NCI-H187 (cell line): ENCODE results near the gene EVI5.
"Not testable (repeated sequence)": the region's sequence is repeated elsewhere in the genome, so short reads cannot be mapped to it uniquely, and the experiment has no call there.

Source experiments
- DNase-seq, 2 experiments: peaks; one replicate each; lab custom pipeline; 2025; lab: John Stamatoyannopoulos, UW

Gene EVI5

DNA sequence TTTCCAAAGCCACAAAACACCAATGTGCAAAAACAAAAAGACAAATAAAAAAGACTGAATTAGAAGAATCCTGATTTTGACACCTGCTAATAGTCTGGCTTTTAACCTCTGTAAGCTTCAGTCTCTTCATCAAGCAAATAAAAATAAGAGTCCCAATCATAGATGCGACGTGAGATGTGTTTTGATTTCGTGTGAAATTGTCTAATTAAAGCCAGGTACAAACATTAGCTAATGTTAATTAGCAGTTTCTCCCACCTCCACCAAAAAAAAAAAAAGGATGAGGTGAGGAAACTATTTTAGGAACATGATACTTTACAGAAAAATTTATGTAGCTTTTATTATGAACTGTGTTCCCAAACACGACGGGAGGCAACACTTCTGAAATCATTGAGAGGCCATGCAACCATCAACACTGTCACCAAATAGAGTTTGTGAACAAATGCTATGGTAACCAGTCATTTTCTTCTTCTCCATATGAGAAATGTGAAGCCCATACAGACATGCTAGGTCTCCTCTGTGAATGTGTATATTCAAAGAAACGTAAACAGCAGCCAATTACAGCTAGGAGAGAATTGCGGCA, 6.7 kb upstream of the EVI5 start:
- no peak for DNase-seq

DNA sequence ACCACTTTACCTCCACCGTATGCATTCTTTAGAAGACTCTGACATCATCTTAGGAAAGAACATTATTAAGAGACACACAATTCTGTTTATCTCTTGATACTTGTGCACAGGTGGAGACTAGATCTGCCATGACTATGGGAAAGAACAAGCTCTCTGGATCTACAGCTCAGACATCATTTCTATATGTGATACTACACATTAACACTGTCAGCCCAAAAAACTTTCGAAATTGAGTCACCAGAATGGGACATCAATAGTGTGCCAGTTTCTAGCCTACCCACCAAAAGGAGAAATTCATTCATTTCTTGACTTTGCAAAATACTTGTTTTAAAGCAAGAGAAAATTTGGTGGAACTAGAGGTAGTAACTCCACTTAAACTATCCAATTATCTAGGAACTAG, 6.0 kb upstream of the EVI5 start:
- DNase-seq: no peak

DNA sequence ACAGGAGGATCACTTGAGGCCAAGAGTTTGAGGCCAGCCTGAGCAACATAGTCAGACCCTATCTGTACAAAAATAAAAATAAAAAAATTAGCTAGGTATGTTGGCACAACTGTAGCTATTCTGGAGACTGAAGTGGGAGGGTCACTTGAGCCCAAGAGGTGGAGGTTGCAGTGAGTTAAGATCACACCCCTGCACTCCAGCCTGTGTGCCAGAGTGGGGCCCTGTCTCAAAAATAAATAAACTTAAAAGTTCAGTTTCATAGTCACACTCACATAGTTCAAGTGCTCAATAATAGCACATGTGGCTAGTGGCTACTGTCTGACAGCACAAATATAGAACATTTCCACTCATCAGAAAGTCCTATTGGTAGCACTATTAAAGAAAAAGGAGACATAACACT, 5.2 kb upstream of the EVI5 start:
- DNase-seq: no peak

DNA sequence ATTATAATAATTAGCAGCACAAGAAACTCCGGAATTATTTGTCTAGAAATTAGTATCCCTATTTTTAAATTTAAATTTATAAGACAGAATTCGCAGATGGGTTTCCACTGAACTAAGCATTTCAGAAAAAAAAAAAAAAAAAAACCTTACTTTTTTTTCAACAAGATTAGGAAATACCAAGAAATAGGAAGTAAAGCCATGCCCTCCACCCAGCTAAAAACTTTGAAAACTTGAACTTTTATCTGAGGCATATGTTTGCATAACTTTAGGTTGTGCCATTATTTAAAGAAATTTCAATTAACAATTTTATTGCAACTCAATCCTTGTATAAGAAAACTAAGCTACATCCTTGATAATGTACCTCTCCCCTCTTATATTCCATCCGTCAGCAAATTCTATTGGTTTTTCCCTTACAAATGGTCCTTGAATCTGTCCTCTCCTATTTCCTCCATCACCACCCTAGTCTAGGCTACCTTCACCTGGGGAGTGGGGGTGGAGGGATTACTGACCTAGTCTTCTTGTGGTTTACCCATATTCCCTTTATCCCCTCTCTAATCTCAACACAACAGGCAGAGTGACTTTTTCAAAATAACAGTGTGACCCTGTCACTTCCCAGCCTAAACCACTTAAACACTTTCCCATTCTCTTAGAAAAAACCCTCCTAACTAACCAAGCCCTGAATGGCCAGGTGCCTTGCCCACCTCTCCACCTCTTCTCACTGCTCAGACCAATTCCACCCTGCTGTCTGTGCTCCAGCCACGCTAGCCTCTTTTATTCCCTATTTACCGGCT, 1.4 kb upstream of the EVI5 start:
- DNase-seq: no peak

DNA sequence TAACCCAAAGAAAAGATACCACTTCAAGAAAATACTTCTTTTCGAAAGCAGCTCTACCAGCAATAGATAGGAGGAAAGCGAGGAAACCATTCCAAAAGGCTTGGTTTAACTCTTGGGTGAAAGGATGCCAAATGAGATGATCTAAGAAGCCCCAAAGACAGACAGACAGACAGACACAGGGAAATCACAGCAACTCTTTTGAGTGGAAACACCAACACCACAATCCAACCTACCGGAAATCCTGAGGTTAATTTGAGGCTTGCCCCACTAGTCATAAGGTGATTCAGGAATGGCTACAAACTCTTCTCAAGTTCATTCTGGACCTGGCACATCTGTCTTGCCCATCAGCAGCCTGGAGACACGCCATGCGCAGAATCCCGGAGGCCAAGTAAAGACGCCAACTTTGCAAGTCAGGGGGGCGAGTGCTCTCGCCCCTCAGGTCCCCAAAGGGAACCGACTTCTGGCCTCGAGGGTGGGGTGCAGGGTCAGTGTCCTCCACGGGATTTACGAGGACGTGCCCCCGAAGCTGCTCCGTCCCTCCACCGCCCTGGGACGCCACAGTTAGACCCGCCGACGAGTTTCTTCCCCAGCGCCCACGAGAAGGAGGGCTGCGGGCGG, 778 bp downstream of the EVI5 start:
- DNase-seq: no peak

DNA sequence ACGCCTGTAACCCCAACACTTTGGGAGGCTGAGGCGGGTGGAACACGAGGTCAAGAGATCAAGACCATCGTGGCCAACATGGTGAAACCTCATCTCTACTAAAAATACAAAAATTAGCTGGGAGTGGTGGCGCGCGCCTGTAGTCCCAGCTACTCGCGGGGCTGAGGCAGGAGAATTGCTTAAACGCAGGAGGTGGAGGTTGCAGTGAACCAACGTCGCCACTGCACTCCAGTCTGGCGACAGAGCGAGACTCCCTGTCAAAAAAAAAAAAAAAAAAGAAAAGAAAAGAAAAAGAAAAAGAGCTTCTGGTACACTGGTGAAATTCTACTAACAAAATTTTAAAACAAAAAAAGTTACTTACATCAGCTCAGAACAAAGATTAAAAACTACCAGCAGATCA, 1.4 kb downstream of the EVI5 start:
- DNase-seq: not testable (repeated sequence)

DNA sequence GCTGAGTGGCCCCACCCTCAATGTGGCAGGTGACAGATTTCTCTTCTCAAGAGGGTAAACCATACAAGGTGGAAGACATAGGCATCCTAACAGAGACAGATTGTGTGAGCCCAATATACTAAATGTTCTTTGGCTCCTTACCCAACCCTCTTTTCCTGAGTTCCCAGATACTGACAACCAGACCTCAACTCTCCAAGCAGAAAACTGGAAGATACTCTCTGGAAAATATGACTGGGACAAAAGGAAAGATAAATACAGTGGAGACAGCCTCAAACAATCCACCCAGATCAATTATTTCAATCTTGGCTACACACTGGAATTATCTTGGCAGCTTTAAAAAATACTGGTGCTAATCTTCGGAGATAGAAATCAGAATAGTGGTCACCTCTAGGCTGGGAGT, 6.5 kb downstream of the EVI5 start:
- DNase-seq: no peak

DNA sequence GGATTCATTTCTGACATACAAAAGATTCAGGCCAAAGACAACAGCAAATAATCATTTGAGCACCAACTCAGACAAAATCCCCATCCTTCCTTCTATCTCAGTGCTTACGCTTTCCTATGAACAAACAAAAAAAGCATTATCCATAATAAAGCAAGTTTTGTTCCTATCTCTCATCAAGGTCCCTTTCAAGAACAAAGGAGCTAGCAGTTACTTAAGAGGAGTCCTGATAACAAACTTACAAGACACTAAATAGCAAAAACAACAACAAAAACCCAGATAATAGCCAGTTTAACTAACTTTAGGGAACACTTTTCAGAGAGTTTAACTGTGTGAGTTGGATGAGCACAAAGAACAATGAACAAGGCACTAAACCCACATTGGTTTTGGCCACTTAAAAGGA, 10.5 kb downstream of the EVI5 start:
- DNase-seq: no peak

DNA sequence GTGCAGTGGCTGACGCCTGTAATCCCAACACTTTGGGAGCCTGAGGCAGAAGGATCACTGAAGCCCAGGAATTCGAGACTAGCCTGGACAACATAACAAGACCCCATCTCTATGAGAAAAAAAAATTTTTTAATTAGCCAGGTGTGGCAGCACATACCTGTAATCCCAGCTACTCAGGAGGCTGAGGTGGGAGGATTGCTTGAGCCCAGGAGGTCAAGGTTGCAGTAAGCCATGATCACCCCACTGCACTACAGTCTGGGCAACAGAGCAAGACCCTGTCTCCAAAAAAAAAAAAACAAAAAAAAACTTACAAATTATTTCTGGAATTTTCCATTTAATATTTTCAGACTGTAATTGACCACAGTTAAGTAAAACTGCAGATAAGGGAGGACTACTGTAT, 11.2 kb downstream of the EVI5 start:
- DNase-seq: not testable (repeated sequence)

DNA sequence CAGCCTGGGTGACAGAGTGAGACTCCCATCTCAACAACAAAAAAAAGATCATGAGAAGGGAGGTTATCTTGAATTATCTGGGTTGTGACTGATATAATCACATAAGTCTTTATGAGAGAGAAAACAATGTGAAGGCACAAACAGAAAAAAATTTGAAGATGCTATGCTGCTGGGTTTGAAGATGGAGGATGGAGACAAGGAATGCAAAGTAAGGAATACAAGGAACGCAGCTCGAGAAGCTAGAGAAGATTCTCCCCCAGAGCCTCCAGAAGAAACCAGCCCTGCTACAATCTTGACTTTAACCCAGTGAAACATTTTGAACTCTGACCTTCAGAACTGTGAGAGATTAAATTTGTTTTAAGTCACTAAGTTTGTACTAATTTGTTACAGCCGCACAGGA, 15.1 kb downstream of the EVI5 start:
- DNase-seq: no peak

DNA sequence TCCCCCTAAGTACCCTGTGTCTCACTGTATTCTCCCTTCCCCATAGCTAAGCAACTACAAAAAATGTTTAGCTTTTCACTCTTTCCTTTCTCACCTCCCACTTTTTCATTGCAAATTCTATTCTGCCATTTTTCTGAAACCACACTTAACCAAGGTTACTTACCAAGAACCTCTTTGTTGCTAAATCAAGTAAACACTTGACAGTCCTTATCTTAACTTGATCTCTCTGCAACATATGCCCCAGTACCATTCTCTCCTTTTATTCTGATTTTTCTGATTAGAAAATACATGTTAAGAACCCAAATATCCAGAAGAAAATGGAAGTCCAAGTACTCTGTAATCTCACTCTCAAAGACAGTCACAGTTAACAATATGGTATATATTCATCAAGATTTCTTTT, 16.0 kb downstream of the EVI5 start:
- DNase-seq: no peak

DNA sequence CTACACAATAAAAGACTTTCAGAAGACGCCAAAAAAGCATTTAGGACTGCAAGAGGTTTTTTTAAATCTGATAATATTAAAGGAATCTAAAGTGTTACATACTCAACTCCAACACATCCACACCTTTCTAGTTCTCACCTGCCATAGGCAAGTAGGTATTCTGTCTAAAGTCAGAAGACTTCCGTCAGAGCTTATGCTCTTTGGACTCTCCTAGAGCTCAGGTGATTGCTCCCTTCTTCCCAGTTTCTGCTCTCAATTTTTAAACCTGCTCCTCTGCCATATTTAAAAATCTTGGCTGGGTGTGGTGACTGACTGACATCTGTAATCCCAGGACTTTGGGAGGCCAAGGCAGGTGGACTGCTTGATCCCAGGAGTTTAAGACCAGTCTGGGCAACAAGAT, 16.6 kb downstream of the EVI5 start:
- no peak for DNase-seq

DNA sequence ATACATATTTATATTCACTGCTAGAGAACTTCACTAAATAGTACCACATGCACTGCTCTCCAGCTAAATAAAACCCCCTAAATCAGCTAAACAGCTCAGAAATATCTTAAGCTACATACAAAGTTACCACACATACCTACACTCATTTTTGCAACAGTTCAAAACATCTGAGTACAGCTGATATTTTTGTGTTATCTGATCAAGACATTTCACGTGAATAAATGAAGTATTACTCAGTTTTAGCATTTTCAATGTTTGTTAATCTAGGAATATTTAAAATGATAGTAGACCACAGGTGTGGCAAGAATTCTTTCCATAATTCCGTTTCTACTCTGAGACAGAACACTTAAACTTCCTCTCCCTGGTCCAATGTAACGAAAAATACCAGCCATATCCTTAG, 20.8 kb downstream of the EVI5 start:
- no peak for DNase-seq

DNA sequence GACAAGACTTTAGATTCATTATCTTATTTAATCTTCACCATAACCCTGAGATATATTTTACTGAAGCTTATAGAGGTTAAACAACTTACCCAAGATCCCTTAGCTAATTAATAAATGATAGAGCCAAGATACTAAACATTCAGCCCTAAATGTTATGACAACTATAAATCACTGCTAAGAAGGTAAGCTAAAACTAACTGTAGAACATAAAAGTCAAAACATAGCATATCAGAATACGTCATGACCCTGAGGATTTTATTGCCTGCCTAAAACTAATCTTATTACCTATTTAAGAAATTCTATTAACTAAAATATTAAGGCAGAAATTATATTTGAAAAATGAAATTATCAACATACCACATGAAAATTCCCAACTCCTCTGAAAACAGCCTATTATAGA, 22.6 kb downstream of the EVI5 start:
- no peak for DNase-seq

DNA sequence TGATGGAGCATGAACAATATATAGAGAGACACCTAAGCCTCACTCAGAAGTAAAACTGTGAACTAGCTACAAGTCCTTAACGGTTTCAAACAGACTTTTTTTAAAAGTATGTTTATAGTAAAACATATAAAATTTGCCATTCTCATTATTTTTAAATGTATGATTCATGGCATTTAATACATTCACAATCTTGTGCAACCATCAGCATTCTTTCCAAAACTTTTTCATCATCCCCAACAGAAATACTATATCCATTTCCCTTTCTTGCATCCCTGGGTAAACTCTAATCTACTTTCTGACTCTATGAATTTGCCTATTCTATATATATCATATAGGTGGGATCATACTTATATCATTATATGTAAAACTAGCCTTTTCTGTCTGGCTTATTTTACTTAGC, 25.5 kb downstream of the EVI5 start:
- DNase-seq: no peak

DNA sequence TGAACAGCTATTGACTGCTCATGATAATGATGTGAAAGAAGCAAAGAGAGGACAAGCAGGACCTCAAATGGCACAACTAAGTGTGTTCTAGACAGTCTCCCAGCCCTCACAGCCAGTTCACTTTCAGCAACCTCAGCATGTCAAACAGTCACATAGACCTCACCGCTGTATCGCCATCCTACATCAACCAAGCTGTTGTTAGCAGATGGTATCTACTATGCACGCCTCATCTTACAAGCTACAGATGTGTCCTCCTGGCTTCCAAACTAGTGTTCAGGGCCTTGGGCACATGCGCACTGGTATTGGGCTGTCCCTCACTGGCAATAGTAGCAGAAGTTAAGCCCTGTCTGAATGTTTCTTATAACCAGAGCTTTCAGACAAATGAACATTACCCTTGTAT, 28.4 kb downstream of the EVI5 start:
- no peak for DNase-seq

DNA sequence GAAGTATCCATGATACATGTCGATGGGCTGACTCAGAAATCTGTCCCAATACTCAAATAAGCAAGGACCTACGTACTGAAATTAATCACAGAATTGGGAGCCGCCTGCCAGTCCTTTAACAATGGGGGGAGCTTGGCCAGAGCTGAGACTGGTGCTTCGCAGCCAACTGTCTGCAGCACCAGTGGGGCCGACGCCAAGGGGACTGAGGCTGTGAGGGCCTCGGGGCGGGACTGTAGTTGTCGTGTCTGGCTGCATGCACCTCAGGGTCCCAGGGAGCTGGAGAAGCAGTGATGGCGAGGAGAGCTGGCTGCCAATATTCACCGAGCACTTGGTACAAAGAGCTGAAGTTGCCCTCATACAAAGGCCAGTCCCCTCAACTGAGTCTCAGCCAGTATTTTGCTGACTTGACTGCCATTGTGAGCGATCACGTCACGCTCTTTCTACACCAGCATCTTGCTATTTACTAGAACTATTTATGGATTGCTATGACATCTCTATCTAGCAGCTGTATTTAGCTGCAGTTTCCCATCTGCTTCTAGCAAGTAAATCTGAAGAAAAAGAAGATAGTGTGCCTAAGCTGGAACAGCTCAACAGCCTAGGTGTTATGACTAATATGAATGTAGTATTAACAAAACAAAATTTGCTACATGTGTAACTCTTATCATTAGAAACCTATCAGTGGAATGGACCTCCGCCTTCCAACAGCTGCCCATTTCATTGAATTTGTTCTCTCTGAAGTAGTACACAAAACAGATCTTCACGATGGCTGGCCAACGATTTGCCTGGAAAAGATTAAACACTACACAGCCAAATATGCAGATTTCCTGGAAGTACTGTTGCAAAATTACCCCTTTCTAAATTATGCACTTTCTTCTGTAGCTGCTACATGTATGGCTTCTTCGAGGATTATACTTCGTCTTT, 29.1 kb downstream of the EVI5 start:
- no peak for DNase-seq

DNA sequence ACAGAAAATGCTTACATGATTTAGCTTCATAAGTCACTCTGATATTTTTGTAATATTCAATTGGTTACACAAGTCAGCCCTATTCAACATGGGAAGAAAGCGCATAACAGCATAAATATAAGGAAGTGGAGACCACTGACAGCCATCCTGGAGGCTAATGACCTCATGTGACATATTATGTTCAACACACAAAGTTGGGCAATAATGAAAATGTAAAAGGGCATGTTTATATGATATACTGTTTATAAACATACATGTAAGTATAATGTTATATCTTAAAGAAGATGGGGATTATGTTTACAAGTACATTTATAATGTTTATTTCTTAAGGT, 30.2 kb downstream of the EVI5 start:
- no peak for DNase-seq

DNA sequence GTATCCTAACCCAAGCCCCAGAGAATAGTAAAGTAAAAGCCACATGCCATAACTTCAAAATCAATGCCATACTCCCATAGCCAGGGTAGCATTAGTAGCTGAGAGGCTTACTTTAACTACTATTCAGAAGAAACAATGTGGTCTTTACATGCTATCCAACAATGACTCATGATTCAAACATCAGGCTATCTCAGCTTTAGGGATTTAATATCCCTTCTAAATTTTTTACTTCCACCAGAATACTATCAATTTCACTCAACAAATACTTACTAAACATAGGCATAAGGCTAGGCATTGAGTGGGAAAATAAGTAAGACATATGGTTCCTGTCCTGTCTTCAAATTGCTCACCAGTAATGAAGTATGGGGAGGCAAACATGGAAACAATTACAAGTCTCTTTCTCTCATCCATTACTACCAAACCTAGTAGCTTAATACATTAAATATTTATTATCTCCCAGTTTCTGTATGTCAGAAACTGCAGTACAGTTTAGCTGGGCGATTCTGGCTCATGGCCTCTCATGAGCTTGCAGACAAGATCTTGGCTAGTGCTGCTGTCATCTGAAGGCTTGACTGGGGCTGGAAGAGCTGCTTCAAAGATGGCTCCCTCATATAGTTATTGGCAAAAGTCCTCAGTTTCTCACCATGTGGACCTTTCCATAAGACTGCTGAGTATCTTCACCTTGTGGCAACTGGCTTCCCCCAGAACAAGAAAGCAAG, 30.7 kb downstream of the EVI5 start:
- no peak for DNase-seq

DNA sequence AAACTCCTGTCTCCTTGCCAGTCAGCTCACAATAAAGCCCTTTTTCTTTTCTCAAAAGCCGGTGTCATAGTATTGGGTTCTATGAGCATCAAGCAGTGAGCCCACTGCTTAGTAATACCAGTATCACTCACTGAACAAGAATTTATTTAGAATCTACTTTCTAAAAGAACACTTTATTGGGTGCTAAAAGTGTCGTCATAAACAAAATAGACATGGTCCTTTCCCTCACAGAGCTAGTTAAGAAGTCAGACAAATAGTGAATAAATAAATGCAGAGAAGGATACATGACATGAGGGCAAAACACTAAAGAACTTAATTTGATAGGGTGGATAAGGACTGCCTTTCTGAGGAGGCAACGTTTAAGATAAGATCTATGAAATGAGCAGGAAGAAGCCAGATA, 32.2 kb downstream of the EVI5 start:
- DNase-seq: no peak

DNA sequence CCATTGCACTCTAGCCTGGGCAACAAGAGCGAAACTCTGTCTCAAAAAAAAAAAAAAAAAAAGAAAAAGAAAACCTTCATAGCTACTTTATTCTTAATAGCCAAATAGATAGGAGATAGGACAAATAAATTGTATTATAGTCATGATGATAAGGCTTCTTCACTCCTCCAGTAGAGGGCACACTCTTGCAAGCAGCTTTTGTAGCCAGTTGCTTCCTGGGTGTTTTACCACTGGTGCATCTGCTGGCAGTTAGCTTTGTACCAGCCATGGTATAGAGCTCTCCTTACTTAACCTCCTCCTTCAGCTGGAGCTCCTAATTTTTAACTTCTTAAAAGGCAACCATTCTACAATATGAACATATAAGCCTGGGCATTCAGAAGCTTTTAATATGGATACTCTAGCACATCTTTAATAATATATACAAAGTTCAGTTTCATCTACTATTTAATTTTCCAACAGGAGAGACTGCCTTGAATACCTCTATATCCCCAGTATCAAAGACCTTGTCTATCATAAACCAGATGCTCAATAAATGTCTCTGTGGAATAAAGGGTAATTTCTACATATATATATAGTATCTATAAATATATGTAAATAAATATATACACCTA, 35.8 kb downstream of the EVI5 start:
- peak in 1 of 2 experiments; percentile 10 for DNase-seq

DNA sequence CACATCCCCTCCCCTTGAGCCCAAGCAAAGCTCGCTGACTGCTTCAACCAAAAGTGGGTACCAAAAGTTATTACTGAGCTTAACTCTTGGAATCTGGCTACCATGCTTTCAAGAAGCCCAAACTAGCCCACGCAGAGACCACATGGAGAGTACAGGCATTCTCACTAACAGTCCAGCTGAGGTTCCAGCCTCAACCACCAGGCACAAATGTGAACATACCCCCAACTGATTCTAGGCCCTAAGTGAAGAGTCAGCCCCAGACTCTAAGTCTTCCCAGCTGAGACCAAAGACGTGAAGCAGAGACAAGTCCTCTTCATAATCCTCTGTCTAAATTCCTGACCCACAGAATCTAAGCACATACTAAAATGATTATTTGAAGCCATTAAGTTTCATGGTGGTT, 36.8 kb downstream of the EVI5 start:
- DNase-seq: no peak
